Activated CD4-positive, alpha-beta T cell treated with anti-CD3 and anti-CD28 coated beads for 48 hours (primary cell): ENCODE results near the gene SLC26A3.

ENCODE experiments used
- DNase-seq: peaks from one replicate; pipeline ENCODE4 v3.0.0-alpha.2; 2020

SLC26A3 gene

GRCh38 chr7:107743567-107744344 is 59.3 kb downstream of the SLC26A3 start, which contains the start of gene CBLL1:
Gene CBLL1 (plus strand): TSS chr7:107744142. CDS start chr7:107744164, 22 bp downstream.
- peak; percentile 99 for DNase-seq

GRCh38 chr7:107742678-107743566 is 60.1 kb downstream of the SLC26A3 start:
- DNase-seq: no peak

- DNase-seq: no peak
These were observed 74.7 kb downstream of the SLC26A3 start for GRCh38 chr7:107728276-107728675.

- DNase-seq: no peak
These were observed 76.5 kb downstream of the SLC26A3 start for GRCh38 chr7:107726356-107727130.

- DNase-seq: peak; percentile 58
These were observed 77.8 kb downstream of the SLC26A3 start for GRCh38 chr7:107725138-107725740.

- DNase-seq: no peak
These were observed 79.8 kb downstream of the SLC26A3 start for GRCh38 chr7:107723255-107723654.

- DNase-seq: no peak
These were observed 81.7 kb downstream of the SLC26A3 start for GRCh38 chr7:107721286-107721685.

- DNase-seq: no peak
These were observed 84.4 kb downstream of the SLC26A3 start for GRCh38 chr7:107718456-107719193.

GRCh38 chr7:107715531-107715930 is 87.5 kb downstream of the SLC26A3 start:
- no peak for DNase-seq
